Suprapubic skin (tissue), 4 donors: ENCODE measurements around the gene CBFA2T3. TPM values are rescaled to one million over a fixed set of nuclear protein-coding genes. Genes with fewer than 3 reads are reported as not detected.

Source experiments
- DNase-seq, 2 donors: peaks; one replicate each; pipeline ENCODE4 v3.0.0-alpha.2; 2019; ENCODE audit warnings: low spot score in 2 of 2
- H3K27ac ChIP-seq: fragments of 200-600 bp; sonication (generic); one replicate; pipeline ENCODE4 v1.5.1; 2019
- H3K27me3 ChIP-seq: fragments of 200-600 bp; sonication (generic); one replicate; pipeline ENCODE4 v1.5.1; 2019
- H3K36me3 ChIP-seq: fragments of 200-600 bp; sonication (generic); one replicate; pipeline ENCODE4 v1.5.1; 2019
- H3K4me1 ChIP-seq: fragments of 200-600 bp; sonication (generic); one replicate; pipeline ENCODE4 v1.5.1; 2019
- H3K4me3 ChIP-seq: fragments of 200-600 bp; sonication (generic); one replicate; pipeline ENCODE4 v1.5.1; 2019; ENCODE audit warnings: mild to moderate bottlenecking
- H3K9me3 ChIP-seq: fragments of 200-600 bp; sonication (generic); one replicate; pipeline ENCODE4 v1.5.1; 2019
- EP300 ChIP-seq: sonication (generic); formaldehyde crosslinking; IDR thresholded peaks from one replicate; pipeline ENCODE4 v1.6.1; 2017; ENCODE audit warnings: antibody characterized with exemption
- POLR2A ChIP-seq, 2 donors: fragments of 450-650 bp; IDR thresholded peaks; one replicate each; pipeline ENCODE4 v1.6.1; 2017; ENCODE audit warnings: antibody characterized with exemption in 2 of 2, mild to moderate bottlenecking in 2 of 2, moderate library complexity in 2 of 2
- POLR2AphosphoS5 ChIP-seq, 3 donors: sonication (generic); formaldehyde crosslinking; IDR thresholded peaks; one replicate each; pipeline ENCODE4 v1.6.1; 2017; ENCODE audit warnings: antibody characterized with exemption in 3 of 3
- WGBS: methylation state at CpG from one replicate; pipeline ENCODE4 v1.1.5; 2018; 5-methylcytosine and 5-hydroxymethylcytosine counted together
- total RNA-seq, 4 donors: library from RNA; depleted of rRNA; stranded (reverse); fragments of >200 nt; gene quantifications; one replicate each; pipeline ENCODE4 v1.1.0, GENCODE V29; 2016
- TF ChIP-seq, protein P1 (sequence below), 2 donors: fragments of 200-600 bp in 1 of 2; fragments of 450-650 bp in 1 of 2; sonication (generic) in 1 of 2; IDR thresholded peaks; one replicate each; pipeline ENCODE4 v1.5.1; 2016 to 2019; ENCODE audit warnings: antibody characterized with exemption in 2 of 2, mild to moderate bottlenecking in 1 of 2, moderate library complexity in 1 of 2

CBFA2T3 gene
- total RNA-seq, 4 donors from 2014 or later, result 1.5 to 6.6 (median 2.9) TPM

GRCh38 chr16:88843256-88843655, 133.8 kb downstream of the CBFA2T3 start:
- H3K27me3 ChIP-seq, result no peaks in the 10 kb centered on the region
- no peak overlapping the region for H3K4me3 ChIP-seq
- no peaks in the 10 kb centered on the region for H3K9me3 ChIP-seq
- no peak for DNase-seq
- TF ChIP-seq POLR2A (IDR thresholded peaks at IDR 0.05) (no peak), EP300 (no peak), POLR2AphosphoS5 (IDR thresholded peaks at IDR 0.05) (no peak)
- TF ChIP-seq, protein P1, sequence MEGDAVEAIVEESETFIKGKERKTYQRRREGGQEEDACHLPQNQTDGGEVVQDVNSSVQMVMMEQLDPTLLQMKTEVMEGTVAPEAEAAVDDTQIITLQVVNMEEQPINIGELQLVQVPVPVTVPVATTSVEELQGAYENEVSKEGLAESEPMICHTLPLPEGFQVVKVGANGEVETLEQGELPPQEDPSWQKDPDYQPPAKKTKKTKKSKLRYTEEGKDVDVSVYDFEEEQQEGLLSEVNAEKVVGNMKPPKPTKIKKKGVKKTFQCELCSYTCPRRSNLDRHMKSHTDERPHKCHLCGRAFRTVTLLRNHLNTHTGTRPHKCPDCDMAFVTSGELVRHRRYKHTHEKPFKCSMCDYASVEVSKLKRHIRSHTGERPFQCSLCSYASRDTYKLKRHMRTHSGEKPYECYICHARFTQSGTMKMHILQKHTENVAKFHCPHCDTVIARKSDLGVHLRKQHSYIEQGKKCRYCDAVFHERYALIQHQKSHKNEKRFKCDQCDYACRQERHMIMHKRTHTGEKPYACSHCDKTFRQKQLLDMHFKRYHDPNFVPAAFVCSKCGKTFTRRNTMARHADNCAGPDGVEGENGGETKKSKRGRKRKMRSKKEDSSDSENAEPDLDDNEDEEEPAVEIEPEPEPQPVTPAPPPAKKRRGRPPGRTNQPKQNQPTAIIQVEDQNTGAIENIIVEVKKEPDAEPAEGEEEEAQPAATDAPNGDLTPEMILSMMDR (IDR thresholded peaks at IDR 0.05), result no peak
- WGBS, result 97% methylated on average over 20 of the region's 20 CpGs
- H3K36me3 ChIP-seq, result peaks cover 54% of the 10 kb centered on the region
- H3K4me1 ChIP-seq, result no peaks in the 10 kb centered on the region
- no peak overlapping the region for H3K27ac ChIP-seq

GRCh38 chr16:88842806-88843205, 134.2 kb downstream of the CBFA2T3 start:
- no peak for TF ChIP-seq EP300
- TF ChIP-seq POLR2A (IDR thresholded peaks at IDR 0.05), result no peak
- TF ChIP-seq, protein P1 (IDR thresholded peaks at IDR 0.05), result no peak
- no peak for TF ChIP-seq POLR2AphosphoS5 (IDR thresholded peaks at IDR 0.05)
- Histone ChIP-seq H3K27me3 (no peaks in the 10 kb centered on the region), H3K27ac (no peak overlapping the region), H3K4me3 (no peak overlapping the region), H3K4me1 (no peaks in the 10 kb centered on the region), H3K36me3 (peaks cover 57% of the 10 kb centered on the region), H3K9me3 (no peaks in the 10 kb centered on the region)
- WGBS, result 97% methylated on average over 10 of the region's 25 CpGs
- no peak for DNase-seq

DNA sequence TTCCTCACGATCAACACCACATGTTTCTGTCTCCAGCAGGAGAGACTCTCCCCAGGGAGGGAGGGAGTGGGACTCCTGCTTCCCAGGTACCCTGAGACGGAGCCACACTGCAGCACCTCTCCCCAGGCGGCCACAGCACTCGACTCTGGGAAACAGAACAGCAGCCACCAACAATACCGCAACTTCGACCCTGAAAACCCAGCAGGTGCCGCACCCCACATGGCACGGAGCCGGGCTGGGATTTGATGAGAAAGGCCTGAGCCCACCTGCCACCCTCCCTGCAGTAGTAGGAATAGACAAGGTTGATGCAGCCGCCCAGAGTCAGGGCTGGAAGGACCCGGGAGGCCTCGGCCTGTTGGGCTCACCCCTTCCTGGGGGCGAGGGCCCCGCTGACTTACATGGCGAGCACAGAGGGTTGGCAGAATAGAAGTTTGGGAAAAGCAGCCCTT, 134.7 kb downstream of the CBFA2T3 start:
- WGBS, result 93% methylated on average over 11 of the region's 15 CpGs
- peaks cover 56% of the 10 kb centered on the region for H3K36me3 ChIP-seq
- no peak for TF ChIP-seq POLR2AphosphoS5 (IDR thresholded peaks at IDR 0.05)
- no peak for TF ChIP-seq POLR2A (IDR thresholded peaks at IDR 0.05)
- TF ChIP-seq, protein P1 (IDR thresholded peaks at IDR 0.05), result no peak
- no peak for TF ChIP-seq EP300
- DNase-seq, result no peak
- no peak overlapping the region for H3K4me3 ChIP-seq
- no peak overlapping the region for H3K27ac ChIP-seq
- H3K27me3 ChIP-seq, result no peaks in the 10 kb centered on the region
- H3K4me1 ChIP-seq, result no peaks in the 10 kb centered on the region
- H3K9me3 ChIP-seq, result no peaks in the 10 kb centered on the region

GRCh38 chr16:88841521-88842307, 135.3 kb downstream of the CBFA2T3 start:
- 92% methylated on average over 28 of the region's 40 CpGs for WGBS
- Histone ChIP-seq H3K36me3 (peaks cover 56% of the 10 kb centered on the region), H3K9me3 (no peaks in the 10 kb centered on the region), H3K27me3 (no peaks in the 10 kb centered on the region), H3K4me1 (no peaks in the 10 kb centered on the region), H3K4me3 (no peak overlapping the region), H3K27ac (no peak overlapping the region)
- TF ChIP-seq POLR2AphosphoS5 (IDR thresholded peaks at IDR 0.05) (no peak), POLR2A (IDR thresholded peaks at IDR 0.05) (no peak), EP300 (no peak)
- TF ChIP-seq, protein P1 (IDR thresholded peaks at IDR 0.05), result no peak
- no peak for DNase-seq

GRCh38 chr16:88840600-88841215, 136.3 kb downstream of the CBFA2T3 start:
- H3K27me3 ChIP-seq, result no peaks in the 10 kb centered on the region
- no peak for TF ChIP-seq POLR2A (IDR thresholded peaks at IDR 0.05)
- no peak for TF ChIP-seq POLR2AphosphoS5 (IDR thresholded peaks at IDR 0.05)
- TF ChIP-seq EP300, result no peak
- TF ChIP-seq, protein P1 (IDR thresholded peaks at IDR 0.05), result no peak
- no peak overlapping the region for H3K4me3 ChIP-seq
- 96% methylated on average over 12 of the region's 30 CpGs for WGBS
- no peaks in the 10 kb centered on the region for H3K4me1 ChIP-seq
- peaks cover 58% of the 10 kb centered on the region for H3K36me3 ChIP-seq
- no peak for DNase-seq
- no peaks in the 10 kb centered on the region for H3K9me3 ChIP-seq
- H3K27ac ChIP-seq, result no peak overlapping the region
